Measurements from ENCODE around the gene RNF217. TPM values are rescaled to one million over a fixed set of nuclear protein-coding genes. Genes with fewer than 3 reads are reported as not detected.

Gene RNF217
- total and polyA plus RNA-seq, 2 of the 13 experiments (the other 11 are each of a cell fraction or from before 2014, with no cell fraction given) = 2.2 to 2.4 TPM

- no peak overlapping the region for H3K4me3 ChIP-seq (replicated peaks in 1 of 3; ENCODE audit: insufficient read depth in 1 of 3, low read depth in 2 of 3, low read length in 3 of 3)
- no peak for ATAC-seq
- no peak overlapping the region for H3K9ac ChIP-seq (ENCODE audit: insufficient read depth, low read depth, low read length)
- H3K27me3 ChIP-seq (ENCODE audit: control insufficient read depth in 1 of 2, insufficient read depth in 2 of 2, low read length in 2 of 2) = no peaks in the 10 kb centered on the region
- no peak for TF ChIP-seq ZNF136 (CRISPR knock-in tag; IDR thresholded peaks at IDR 0.05; ENCODE audit: low read depth)
- H4K20me1 ChIP-seq (ENCODE audit: insufficient read depth, low read length) = no peaks in the 10 kb centered on the region
- no peaks in the 10 kb centered on the region for H3K79me2 ChIP-seq (ENCODE audit: insufficient read depth, low read length)
- H3K4me2 ChIP-seq (ENCODE audit: low read depth, low read length) = no peak overlapping the region
- H3K27ac ChIP-seq (ENCODE audit: extremely low read length, insufficient read depth, low read length) = no peak overlapping the region
- no peak for DNase-seq (ENCODE audit: low spot score)
- no peak for FAIRE-seq
- CTCF ChIA-PET (ENCODE audit: low intra/inter-chr PET ratio, low total read pairs) = no interaction called here
- POLR2A ChIA-PET = no interaction called here
- no peak overlapping the region for H2AFZ ChIP-seq (ENCODE audit: low read length)
- in situ Hi-C loops (cut with HindIII; ENCODE audit: extremely low pct_ligation_motif_present, low pct_unique_long_range_greater_than_20kb) = no loop called here
- no TSS peak for BruUV-seq (replicated peaks)
- H3K4me1 ChIP-seq (ENCODE audit: insufficient read depth, low read length) = no peaks in the 10 kb centered on the region
- no peaks in the 10 kb centered on the region for H3K9me3 ChIP-seq (ENCODE audit: low read length)
- H3K36me3 ChIP-seq (replicated peaks in 1 of 2; ENCODE audit: control insufficient read depth in 1 of 2, insufficient read depth in 2 of 2, low read length in 2 of 2) = no peaks in the 10 kb centered on the region
- intact Hi-C loops (cut with micrococcal nuclease; ENCODE audit: unreplicated experiment) = no loop called here
These were observed 23.9 kb downstream of the RNF217 start for GRCh38 chr6:124986164-124986563.

- Histone ChIP-seq H3K4me3 (replicated peaks in 1 of 3; ENCODE audit: insufficient read depth in 1 of 3, low read depth in 2 of 3, low read length in 3 of 3) (no peak overlapping the region), H3K36me3 (replicated peaks in 1 of 2; ENCODE audit: control insufficient read depth in 1 of 2, insufficient read depth in 2 of 2, low read length in 2 of 2) (no peaks in the 10 kb centered on the region), H3K79me2 (ENCODE audit: insufficient read depth, low read length) (no peaks in the 10 kb centered on the region), H3K27me3 (ENCODE audit: control insufficient read depth in 1 of 2, insufficient read depth in 2 of 2, low read length in 2 of 2) (no peaks in the 10 kb centered on the region), H4K20me1 (ENCODE audit: insufficient read depth, low read length) (no peaks in the 10 kb centered on the region), H3K9me3 (ENCODE audit: low read length) (no peaks in the 10 kb centered on the region), H3K9ac (ENCODE audit: insufficient read depth, low read depth, low read length) (no peak overlapping the region), H3K4me2 (ENCODE audit: low read depth, low read length) (no peak overlapping the region), H3K4me1 (ENCODE audit: insufficient read depth, low read length) (no peaks in the 10 kb centered on the region), H3K27ac (ENCODE audit: extremely low read length, insufficient read depth, low read length) (no peak overlapping the region), H2AFZ (ENCODE audit: low read length) (no peak overlapping the region)
- TF ChIP-seq ARID2 (CRISPR knock-in tag; IDR thresholded peaks at IDR 0.05; ENCODE audit: borderline replicate concordance) (no peak), MAZ (IDR thresholded peaks at IDR 0.05; ENCODE audit: borderline replicate concordance, low read depth, low read length) (no peak), MAZ (CRISPR knock-in tag; IDR thresholded peaks at IDR 0.05; ENCODE audit: low read depth) (no peak), ATF4 (CRISPR knock-in tag; IDR thresholded peaks at IDR 0.05) (no peak), CBX5 (CRISPR knock-in tag; IDR thresholded peaks at IDR 0.05; ENCODE audit: borderline replicate concordance) (no peak)
- DNase-seq (ENCODE audit: low spot score) (no peak), ATAC-seq (no peak), FAIRE-seq (no peak)
- intact Hi-C loops (cut with micrococcal nuclease; ENCODE audit: unreplicated experiment) = no loop called here
- ChIA-PET CTCF (ENCODE audit: low intra/inter-chr PET ratio, low total read pairs) (no interaction called here), POLR2A (no interaction called here)
- in situ Hi-C loops (cut with HindIII; ENCODE audit: extremely low pct_ligation_motif_present, low pct_unique_long_range_greater_than_20kb) = no loop called here
- BruUV-seq (replicated peaks) = no TSS peak
- 40% methylated on average over 1 of the region's 1 CpG for WGBS (ENCODE audit: low lambda C conversion rate)
These were observed 25.1 kb downstream of the RNF217 start for GRCh38 chr6:124987291-124987690.

All from HepG2 (cell line).